Kidney (tissue), 14 donors: Measurements from ENCODE around the gene HEXIM1. TPM values are rescaled to one million over a fixed set of nuclear protein-coding genes. Genes with fewer than 3 reads are reported as not detected.

Experiments used
- DNase-seq, 5 donors: peaks; one replicate each; pipeline ENCODE4 v3.0.0-alpha.2; 2013 to 2020
- FAIRE-seq: peaks from 2 replicates; lab custom pipeline; 2012; peaks lifted over from hg19 to GRCh38; lab: Jason Lieb, UNC
- H3K27ac ChIP-seq, 2 donors: one replicate each; pipeline ENCODE4 v1.7.0; 2013; ENCODE audit warnings: low read depth in 2 of 2, low read length in 2 of 2, inconsistent platforms in 1 of 2
- H3K27me3 ChIP-seq: one replicate; pipeline ENCODE4 v1.7.1; 2013; ENCODE audit warnings: low read length, inconsistent platforms; ENCODE audit not compliant: control insufficient read depth, insufficient read depth
- H3K36me3 ChIP-seq, 3 donors: one replicate each; pipeline versions ENCODE4 v1.7.0 to v1.7.1; 2013; ENCODE audit warnings: low read length in 3 of 3, control low read depth in 1 of 3, inconsistent platforms in 1 of 3; ENCODE audit not compliant: insufficient read depth in 3 of 3, control insufficient read depth in 2 of 3
- H3K4me1 ChIP-seq, 3 donors: one replicate each; pipeline versions ENCODE4 v1.7.0 to v1.7.1; 2013; ENCODE audit warnings: low read length in 3 of 3, inconsistent platforms in 1 of 3, low read depth in 1 of 3; ENCODE audit not compliant: control insufficient read depth in 2 of 3, insufficient read depth in 2 of 3
- H3K4me3 ChIP-seq, 3 donors: one replicate each; pipeline versions ENCODE4 v1.7.0 to v1.8.1; 2013; ENCODE audit warnings: low read length in 3 of 3, control low read depth in 1 of 3, inconsistent platforms in 1 of 3
- H3K9ac ChIP-seq, 3 donors: one replicate each; pipeline versions ENCODE4 v1.7.0 to v1.7.1; 2013; ENCODE audit warnings: low read length in 3 of 3, control low read depth in 1 of 3, inconsistent platforms in 1 of 3
- H3K9me3 ChIP-seq, 3 donors: one replicate each; pipeline versions ENCODE4 v1.7.0 to v1.7.1; 2013; ENCODE audit warnings: low read length in 3 of 3, control low read depth in 1 of 3, inconsistent platforms in 1 of 3; ENCODE audit not compliant: control insufficient read depth in 2 of 3, insufficient read depth in 1 of 3
- CTCF ChIP-seq: IDR thresholded peaks from 3 replicates; pipeline ENCODE4 v1.5.1; 2012; ENCODE audit warnings: mild to moderate bottlenecking, moderate library complexity, borderline replicate concordance; ENCODE audit not compliant: insufficient read depth; ENCODE audit errors: extremely low read depth
- intact Hi-C: fragments of 100-400 bp; cut with DNase I; formaldehyde crosslinking; loops from one replicate; pipeline ENCODE4 v1.11.1; 2022
- polyA plus RNA-seq: library from polyadenylated mRNA; stranded (reverse); fragments of 350-450 nt; fragmentation: Illumina TruSeq; extraction: RNeasy Lipid Tissue Mini Kit (QIAGEN cat#74804); gene quantifications from one replicate; pipeline ENCODE4 v1.2.3, GENCODE V29; 2014; ENCODE audit warnings: low read depth, low replicate concordance; ENCODE audit not compliant: insufficient read depth
- total RNA-seq: library from RNA; stranded (reverse); fragmentation: NEBNext Ultra II Directional; extraction: Animal tissue kit (Norgen Biotek cat#: 25700); gene quantifications from one replicate; pipeline ENCODE4 v1.2.1, GENCODE V29; 2021
- donor health status: control.
- donor health status: control.
- donor health status: control.
- donor health status: control.
- donor health status: control.
- donor health status: DM: yes; HTN: yes; CAD: no.
- donor health status: Normal renal cell carcinoma (clear cell type).

The HEXIM1 gene
- total and polyA plus RNA-seq, 2 donors from 2014 or later, result 25.0 to 34.7 TPM

GRCh38 chr17:45131616-45132319, 16.5 kb upstream of the HEXIM1 start:
- peak; percentile 70 to 88 (median 76) for DNase-seq
- peaks cover 0 to 28% (median 6%) of the 10 kb centered on the region in 3 donors for H3K4me1 ChIP-seq
- peak; percentile 45 for TF ChIP-seq CTCF
- H3K36me3 ChIP-seq, result no peaks in the 10 kb centered on the region
- intact Hi-C loops, result loop anchor here (10.0 kb wide), 1 partner anchor 63 kb away; no protein-coding TSS in a partner anchor
- peak overlapping the region in 1 of 3 donors; percentile 55 for H3K9ac ChIP-seq
- no peak for FAIRE-seq
- no peaks in the 10 kb centered on the region for H3K27me3 ChIP-seq
- H3K9me3 ChIP-seq, result no peaks in the 10 kb centered on the region
- peak overlapping the region in 1 of 2 donors; percentile 57 for H3K27ac ChIP-seq
- peak overlapping the region; percentile 16 to 60 (median 30) for H3K4me3 ChIP-seq

GRCh38 chr17:45132320-45132571, 16.0 kb upstream of the HEXIM1 start, which contains the start of gene PLCD3:
PLCD3 (minus strand) TSS chr17:45132515; CDS start chr17:45132410, 105 bp downstream.
- Histone ChIP-seq H3K27me3 (no peaks in the 10 kb centered on the region), H3K9me3 (no peaks in the 10 kb centered on the region), H3K4me3 (peak within 1 kb of the TSS; percentile 49 to 86 (median 85)), H3K36me3 (no peaks in the 10 kb centered on the region), H3K9ac (peak within 1 kb of the TSS; percentile 44 to 90 (median 86)), H3K27ac (peak within 1 kb of the TSS; percentile 98), H3K4me1 (peaks cover 0 to 28% (median 8%) of the 10 kb centered on the region in 3 donors)
- FAIRE-seq (no peak), DNase-seq (no peak)
- intact Hi-C loops, result loop anchor here (10.0 kb wide), 1 partner anchor 63 kb away; no protein-coding TSS in a partner anchor
- TF ChIP-seq CTCF, result no peak

GRCh38 chr17:45132572-45133463, 15.5 kb upstream of the HEXIM1 start:
- Histone ChIP-seq H3K27me3 (no peaks in the 10 kb centered on the region), H3K9ac (peak overlapping the region; percentile 44 to 90 (median 86)), H3K36me3 (no peaks in the 10 kb centered on the region), H3K4me3 (peak overlapping the region; percentile 49 to 86 (median 85)), H3K27ac (peak overlapping the region; percentile 98), H3K9me3 (no peaks in the 10 kb centered on the region), H3K4me1 (peaks cover 0 to 22% (median 12%) of the 10 kb centered on the region in 3 donors)
- intact Hi-C loops, result loop anchor here (10.0 kb wide), 1 partner anchor 62 kb away; no protein-coding TSS in a partner anchor
- peak; percentile 86 to 96 (median 93) for DNase-seq
- TF ChIP-seq CTCF, result peak; percentile 89
- no peak for FAIRE-seq
